ENCODE measurements around the gene PSMA5.

GRCh38 chr1:109412551-109412950, 13.7 kb downstream of the PSMA5 start:
- TF ChIP-seq CTCF (IDR thresholded peaks at IDR 0.05; ENCODE audit: poor library complexity) (no peak), EZH2 (IDR thresholded peaks at IDR 0.05; ENCODE audit: borderline replicate concordance) (no peak)
